H1 (cell line): ENCODE measurements around the gene BTNL8. TPM values are rescaled to one million over a fixed set of nuclear protein-coding genes. Genes with fewer than 3 reads are reported as not detected.

Experiments
- CTCF ChIA-PET: fragments of 300-600 bp; sonication (Branson Sonifier 250); formaldehyde crosslinking; loops from one replicate; lab custom pipeline; 2021; ENCODE audit not compliant: partially characterized antibody; lab: Charles Lee
- POLR2A ChIA-PET: fragments of 300-600 bp; sonication (Branson Sonifier 250); formaldehyde crosslinking; loops from one replicate; lab custom pipeline; 2021; ENCODE audit warnings: inconsistent platforms; ENCODE audit not compliant: partially characterized antibody; lab: Charles Lee
- DNase-seq, 2 experiments: peaks; one replicate each; pipeline versions ENCODE4 v3.0.0 to v3.0.0-alpha.2; 2010 to 2022; ENCODE audit warnings: low spot score in 2 of 2, low read depth in 1 of 2, mixed read lengths in 1 of 2
- FAIRE-seq: peaks from 2 replicates; lab custom pipeline; 2011; peaks lifted over from hg19 to GRCh38; lab: Jason Lieb, UNC
- H2AFZ ChIP-seq: 2 replicates; pipeline ENCODE4 v1.8.1; 2012; ENCODE audit warnings: low read length, inconsistent platforms
- H2AK5ac ChIP-seq: 2 replicates; pipeline ENCODE4 v1.6.1; 2013; ENCODE audit warnings: low read depth, low read length
- H2BK120ac ChIP-seq: replicated peaks from 2 replicates; pipeline ENCODE3; 2013; ENCODE audit warnings: low read depth, low read length, inconsistent platforms
- H2BK12ac ChIP-seq: 2 replicates; pipeline ENCODE4 v1.6.1; 2013; ENCODE audit warnings: low read depth, low read length
- H2BK15ac ChIP-seq: 2 replicates; pipeline ENCODE4 v1.6.1; 2013; ENCODE audit warnings: low read length
- H2BK20ac ChIP-seq: 2 replicates; pipeline ENCODE4 v1.6.1; 2013; ENCODE audit warnings: low read length
- H2BK5ac ChIP-seq: 2 replicates; pipeline ENCODE4 v1.6.1; 2013; ENCODE audit warnings: low read depth, low read length
- H3K14ac ChIP-seq: 2 replicates; pipeline ENCODE4 v1.6.1; 2013; ENCODE audit warnings: inconsistent platforms; ENCODE audit not compliant: insufficient read length
- H3K18ac ChIP-seq: 2 replicates; pipeline ENCODE4 v1.6.1; 2013; ENCODE audit warnings: low read length; ENCODE audit errors: extremely low read depth
- H3K23ac ChIP-seq: 2 replicates; pipeline ENCODE4 v1.6.1; 2013; ENCODE audit warnings: inconsistent platforms; ENCODE audit not compliant: insufficient read length
- H3K23me2 ChIP-seq: 2 replicates; pipeline ENCODE4 v1.6.1; 2013; ENCODE audit warnings: low read depth, low read length
- H3K27ac ChIP-seq: 2 replicates; pipeline ENCODE4 v1.6.1; 2011; ENCODE audit warnings: low read depth, low read length, inconsistent platforms
- H3K27me3 ChIP-seq, 4 experiments: replicated peaks in 1 of 4; 1 replicate in 1 of 4; 2 replicates in 3 of 4; pipeline versions ENCODE4 v1.6.1 to v1.8.1; 2011 to 2013; ENCODE audit warnings: low read length in 3 of 4, mild to moderate bottlenecking in 3 of 4, inconsistent platforms in 2 of 4, mixed read lengths in 2 of 4, moderate library complexity in 1 of 4; ENCODE audit not compliant: control insufficient read depth in 3 of 4, insufficient read depth in 3 of 4; ENCODE audit errors: extremely low read depth in 1 of 4
- H3K36me3 ChIP-seq, 4 experiments: 2 replicates each; pipeline versions ENCODE4 v1.6.1 to v1.8.1; 2011 to 2013; ENCODE audit warnings: mild to moderate bottlenecking in 4 of 4, low read length in 3 of 4, moderate library complexity in 2 of 4, control low read depth in 1 of 4, inconsistent platforms in 1 of 4; ENCODE audit not compliant: insufficient read depth in 4 of 4, control insufficient read depth in 2 of 4
- H3K4ac ChIP-seq: replicated peaks from 2 replicates; pipeline ENCODE3; 2013; ENCODE audit warnings: low read length, low read depth, mixed read lengths, inconsistent platforms; ENCODE audit not compliant: insufficient read length
- H3K4me1 ChIP-seq, 4 experiments: replicated peaks in 1 of 4; 1 replicate in 1 of 4; 2 replicates in 3 of 4; pipeline versions ENCODE4 v1.6.1 to v1.8.1; 2011 to 2013; ENCODE audit warnings: low read length in 3 of 4, inconsistent platforms in 2 of 4, mixed read lengths in 1 of 4; ENCODE audit not compliant: insufficient read depth in 4 of 4, control insufficient read depth in 3 of 4
- H3K4me2 ChIP-seq, 2 experiments: 2 replicates each; pipeline versions ENCODE4 v1.6.1 to v1.8.1; 2011 to 2013; ENCODE audit warnings: low read depth in 2 of 2, low read length in 2 of 2, control low read depth in 1 of 2, inconsistent platforms in 1 of 2, mild to moderate bottlenecking in 1 of 2; ENCODE audit not compliant: insufficient read depth in 1 of 2
- H3K4me3 ChIP-seq, 4 experiments: fragments of 200-600, 300-600 bp in 1 of 4; sonication (generic), shearing (Covaris generic), sonication (Bioruptor Twin) in 1 of 4; 2 replicates each; pipeline versions ENCODE4 v1.5.1 to v1.8.1; 2011 to 2016; ENCODE audit warnings: low read length in 4 of 4, low read depth in 3 of 4, control low read depth in 2 of 4, inconsistent platforms in 2 of 4, mild to moderate bottlenecking in 2 of 4, mixed read lengths in 1 of 4, moderate library complexity in 1 of 4; ENCODE audit not compliant: insufficient read depth in 2 of 4; ENCODE audit errors: extremely low read depth in 1 of 4
- H3K56ac ChIP-seq: replicated peaks from 2 replicates; pipeline ENCODE3; 2013; ENCODE audit warnings: low read depth, mild to moderate bottlenecking, mixed read lengths, low read length, inconsistent platforms; ENCODE audit not compliant: insufficient read length
- H3K79me1 ChIP-seq: 2 replicates; pipeline ENCODE4 v1.6.1; 2013; ENCODE audit warnings: low read depth, low read length, control low read depth
- H3K79me2 ChIP-seq, 2 experiments: 2 replicates each; pipeline versions ENCODE4 v1.6.1 to v1.8.1; 2012 to 2013; ENCODE audit warnings: low read length in 2 of 2, mild to moderate bottlenecking in 2 of 2, inconsistent platforms in 1 of 2; ENCODE audit not compliant: insufficient read depth in 2 of 2, control insufficient read depth in 1 of 2
- H3K9ac ChIP-seq, 4 experiments: replicated peaks in 1 of 4; 1 replicate in 1 of 4; 2 replicates in 3 of 4; pipeline versions ENCODE4 v1.6.1 to v1.8.1; 2011 to 2013; ENCODE audit warnings: low read depth in 3 of 4, low read length in 3 of 4, control low read depth in 2 of 4, mild to moderate bottlenecking in 2 of 4, moderate library complexity in 2 of 4, inconsistent platforms in 1 of 4; ENCODE audit errors: extremely low read depth in 1 of 4
- H3K9me3 ChIP-seq, 2 experiments: 2 replicates each; pipeline versions ENCODE4 v1.6.1 to v1.8.1; 2012 to 2013; ENCODE audit warnings: mild to moderate bottlenecking in 2 of 2, moderate library complexity in 2 of 2, control low read depth in 1 of 2, inconsistent platforms in 1 of 2, low read depth in 1 of 2, low read length in 1 of 2, mixed read lengths in 1 of 2; ENCODE audit not compliant: insufficient read depth in 2 of 2
- H4K20me1 ChIP-seq, 2 experiments: replicated peaks in 1 of 2; 2 replicates each; pipeline versions ENCODE3 to v1.8.1; 2011 to 2013; ENCODE audit warnings: inconsistent platforms in 2 of 2, low read length in 2 of 2, mild to moderate bottlenecking in 1 of 2; ENCODE audit not compliant: insufficient read depth in 2 of 2, control insufficient read depth in 1 of 2
- H4K5ac ChIP-seq: 2 replicates; pipeline ENCODE4 v1.6.1; 2013; ENCODE audit warnings: low read length, low read depth, mixed read lengths, inconsistent platforms; ENCODE audit not compliant: insufficient read length
- H4K8ac ChIP-seq: 2 replicates; pipeline ENCODE4 v1.8.0; 2013; ENCODE audit warnings: mild to moderate bottlenecking, moderate library complexity, low read length, inconsistent platforms; ENCODE audit not compliant: insufficient read depth; ENCODE audit errors: extremely low read depth
- H4K91ac ChIP-seq: replicated peaks from 2 replicates; pipeline ENCODE3; 2013; ENCODE audit warnings: low read length, mixed read lengths, inconsistent platforms; ENCODE audit not compliant: insufficient read length
- CHD1 ChIP-seq: IDR thresholded peaks from 2 replicates; pipeline ENCODE4 v1.6.1; 2012; ENCODE audit warnings: low read depth, low read length, improper control_type of control experiment
- RNF2 ChIP-seq: fragments of 200-900, 300-1000 bp; sonication (generic); IDR thresholded peaks from 2 replicates; pipeline ENCODE4 v1.7.1; 2016; ENCODE audit warnings: borderline replicate concordance, low read depth, mild to moderate bottlenecking, antibody characterized with exemption, low read length; ENCODE audit not compliant: poor library complexity, severe bottlenecking; ENCODE audit errors: missing control alignments
- YY1 ChIP-seq: IDR thresholded peaks from 2 replicates; pipeline ENCODE4 v1.6.1; 2011; ENCODE audit warnings: low read depth, mild to moderate bottlenecking, low read length
- WGBS, 2 experiments: shearing (Covaris generic) in 1 of 2; methylation state at CpG; one replicate each; pipeline versions ENCODE4 v1.1.6 to v1.1.7; 2013 to 2015; ENCODE audit warnings: low lambda C conversion rate in 2 of 2, mixed read lengths in 2 of 2, inconsistent platforms in 1 of 2, low coverage in 1 of 2, missing lambda C conversion rate in 1 of 2; ENCODE audit not compliant: insufficient replicate concordance in 2 of 2, insufficient coverage in 1 of 2, insufficient read length in 1 of 2; ENCODE audit errors: extremely low coverage in 1 of 2, missing lambda C conversion rate in 1 of 2; 5-methylcytosine and 5-hydroxymethylcytosine counted together
- polyA plus RNA-seq, 7 experiments: library from polyadenylated mRNA; depleted of rRNA in 3 of 7; stranded (reverse) in 5 of 7; unstranded in 2 of 7; fragments of >200 nt in 5 of 7; fragments of 200-250 nt in 2 of 7; gene quantifications; 1 replicate in 5 of 7; 2 replicates in 1 of 7; 4 replicates in 1 of 7; pipeline versions ENCODE4 v1.2.1 to v1.2.3, GENCODE V29; 2011 to 2013; ENCODE audit warnings: missing spikeins in 2 of 7, mixed read lengths in 2 of 7
- total RNA-seq: library from RNA; stranded (reverse); fragmentation: NEBNext Ultra II Directional; extraction: Animal tissue kit (Norgen Biotek cat#: 25700); gene quantifications from 2 replicates; pipeline ENCODE4 v1.2.1, GENCODE V29; 2021

BTNL8 gene
- total and polyA plus RNA-seq, 2 of the 8 experiments (the other 6 are each of a cell fraction or from before 2014, with no cell fraction given) = 0.32 to 0.48 TPM

GRCh38 chr5:180918380-180918779, 19.4 kb downstream of the BTNL8 start:
- no peak for FAIRE-seq
- ChIA-PET POLR2A (no interaction called here), CTCF (no interaction called here)

More at GRCh38 chr5:180918380-180918779, 19.4 kb downstream of the BTNL8 start:
- Histone ChIP-seq H3K18ac (no peak overlapping the region), H2BK12ac (no peak overlapping the region), H3K27me3 (no peaks in the 10 kb centered on the region), H3K36me3 (no peaks in the 10 kb centered on the region), H2BK120ac (no peak overlapping the region), H3K27ac (no peak overlapping the region), H3K4me3 (no peak overlapping the region), H3K23ac (no peak overlapping the region), H3K79me1 (no peaks in the 10 kb centered on the region), H2BK5ac (no peak overlapping the region), H3K9me3 (peaks cover 3 to 5% of the 10 kb centered on the region in 2 experiments; a peak in 2 of 4 replicates), H3K79me2 (no peaks in the 10 kb centered on the region), H2AFZ (no peak overlapping the region), H3K56ac (no peak overlapping the region), H2BK15ac (no peak overlapping the region), H4K5ac (no peak overlapping the region), H3K4me1 (no peaks in the 10 kb centered on the region), H4K91ac (no peak overlapping the region), H3K4me2 (no peak overlapping the region), H3K4ac (no peak overlapping the region), H4K20me1 (no peaks in the 10 kb centered on the region), H2AK5ac (no peak overlapping the region), H3K9ac (no peak overlapping the region), H2BK20ac (no peak overlapping the region), H3K23me2 (peaks cover 1% of the 10 kb centered on the region; the same call in 1 of the 2 replicates), H3K14ac (no peak overlapping the region), H4K8ac (no peak overlapping the region)
- TF ChIP-seq YY1 (no peak), CHD1 (no peak), RNF2 (no peak)
- WGBS, 2 experiments = 85% methylated on average over 1 of the region's 1 CpG; no CpG with 5 or more reads in 1 of the 2 experiments
- DNase-seq = no peak
